GM18870 (cell line): ENCODE results near the gene ASMTL.
A peak's percentile ranks its signal among the peaks of the same experiment; 100 is the strongest.
"Not testable (repeated sequence)": the region's sequence is repeated elsewhere in the genome, so short reads cannot be mapped to it uniquely, and the experiment has no call there.

Source experiments
- ATAC-seq: cut with Tn5 transposase; IDR thresholded peaks from one replicate; pipeline ENCODE4 v1.9.1; 2021; ENCODE audit warnings: moderate library complexity; ENCODE audit not compliant: unreplicated experiment

The ASMTL gene

GRCh38 chrX:1483843-1484637 lies 31.3 kb upstream of the ASMTL start:
- peak; percentile 54 for ATAC-seq

- not testable (repeated sequence) for ATAC-seq
Observed at GRCh38 chrX:1482530-1482928, 29.8 kb upstream of the ASMTL start.

- peak; percentile 28 for ATAC-seq
Observed at GRCh38 chrX:1481636-1482529, 29.2 kb upstream of the ASMTL start.

DNA sequence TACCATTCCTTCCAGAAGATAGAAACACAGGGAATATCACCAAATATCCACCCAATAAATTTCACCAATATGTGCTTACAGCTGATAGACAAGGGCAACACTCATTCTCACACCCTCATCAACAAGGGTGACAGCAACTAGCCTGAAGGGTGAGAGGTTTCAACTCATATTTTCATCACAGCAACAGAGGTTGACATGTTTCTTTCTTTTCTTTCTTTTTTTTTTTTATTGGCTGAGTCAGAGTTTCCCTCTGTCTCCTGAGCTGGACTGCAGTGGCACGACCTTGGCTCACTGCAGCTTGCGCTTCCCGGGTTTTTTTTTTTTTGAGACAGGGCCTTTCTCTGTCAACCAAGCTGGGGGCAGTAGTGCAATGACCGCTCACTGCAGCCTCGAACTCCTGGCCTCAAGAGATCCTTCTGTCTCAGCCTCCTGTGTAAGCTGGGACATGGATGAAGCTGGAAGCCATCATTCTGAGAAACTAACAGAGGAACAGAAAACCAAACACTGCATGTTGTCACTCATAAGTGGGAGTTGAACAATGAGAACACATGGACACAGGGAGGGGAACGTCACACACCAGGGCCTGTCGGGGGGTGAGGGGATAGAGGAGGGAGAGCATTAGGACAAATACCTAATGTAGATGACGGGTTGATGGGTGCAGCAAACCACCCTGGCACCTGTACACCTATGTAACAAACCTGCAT lies 27.5 kb upstream of the ASMTL start:
- no peak for ATAC-seq

GRCh38 chrX:1477801-1478458 lies 25.2 kb upstream of the ASMTL start:
- no peak for ATAC-seq

DNA sequence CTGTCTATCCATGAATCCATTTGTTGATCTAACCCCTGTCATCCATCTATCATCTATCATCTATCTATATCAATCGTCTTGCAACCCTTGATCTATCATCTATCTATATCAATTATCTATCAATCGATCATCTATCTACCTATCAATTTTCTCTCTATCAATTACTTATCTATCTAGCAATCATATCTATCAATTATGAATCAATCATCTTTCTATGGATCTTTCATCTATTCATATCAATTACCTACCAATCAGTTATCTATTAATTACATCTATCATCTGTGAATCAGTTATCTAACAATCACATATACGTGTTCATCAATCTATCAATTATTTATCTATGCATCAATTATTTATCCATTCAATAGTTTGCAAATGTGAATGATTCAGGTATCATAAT lies 24.5 kb upstream of the ASMTL start:
- ATAC-seq: no peak

GRCh38 chrX:1476682-1477081 lies 24.0 kb upstream of the ASMTL start:
- no peak for ATAC-seq

GRCh38 chrX:1475881-1476280 lies 23.2 kb upstream of the ASMTL start:
- ATAC-seq: no peak

- ATAC-seq: no peak
Observed at GRCh38 chrX:1475481-1475880, 22.8 kb upstream of the ASMTL start.

DNA sequence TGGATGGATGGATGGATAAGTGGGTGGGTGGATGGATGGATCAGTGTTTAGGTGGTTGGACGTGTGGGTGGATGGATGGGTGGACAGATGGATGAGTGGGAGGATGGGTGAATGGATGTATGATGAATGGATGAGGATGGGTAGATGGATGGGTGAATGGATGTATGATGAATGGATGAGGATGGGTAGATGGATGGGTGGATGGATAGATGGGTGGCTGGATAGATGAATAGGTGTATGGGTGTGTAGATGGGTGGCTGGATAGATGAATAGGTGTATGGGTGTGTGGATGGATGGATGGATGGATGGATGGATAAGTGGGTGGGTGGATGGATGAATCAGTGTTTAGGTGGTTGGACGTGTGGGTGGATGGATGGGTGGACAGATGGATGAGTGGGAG lies 21.9 kb upstream of the ASMTL start:
- ATAC-seq: not testable (repeated sequence)

DNA sequence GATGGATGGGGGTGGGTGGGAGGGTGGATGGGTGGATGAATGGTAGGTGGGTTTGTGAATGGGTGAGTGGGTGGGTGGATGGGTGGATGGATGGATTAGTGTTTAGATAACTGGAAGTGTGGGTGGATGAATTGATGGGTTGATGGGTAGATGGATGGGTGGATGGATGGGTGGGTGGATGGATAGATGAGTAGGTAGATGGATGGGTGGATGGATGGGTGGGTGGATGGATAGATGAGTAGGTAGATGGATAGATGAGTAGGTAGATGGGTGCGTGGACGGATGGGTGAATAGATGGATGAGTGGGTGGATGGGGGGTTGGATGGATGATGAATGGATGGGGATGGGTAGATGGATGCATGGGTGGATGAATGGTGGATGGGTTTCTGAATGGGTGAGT lies 20.3 kb upstream of the ASMTL start:
- no peak for ATAC-seq

DNA sequence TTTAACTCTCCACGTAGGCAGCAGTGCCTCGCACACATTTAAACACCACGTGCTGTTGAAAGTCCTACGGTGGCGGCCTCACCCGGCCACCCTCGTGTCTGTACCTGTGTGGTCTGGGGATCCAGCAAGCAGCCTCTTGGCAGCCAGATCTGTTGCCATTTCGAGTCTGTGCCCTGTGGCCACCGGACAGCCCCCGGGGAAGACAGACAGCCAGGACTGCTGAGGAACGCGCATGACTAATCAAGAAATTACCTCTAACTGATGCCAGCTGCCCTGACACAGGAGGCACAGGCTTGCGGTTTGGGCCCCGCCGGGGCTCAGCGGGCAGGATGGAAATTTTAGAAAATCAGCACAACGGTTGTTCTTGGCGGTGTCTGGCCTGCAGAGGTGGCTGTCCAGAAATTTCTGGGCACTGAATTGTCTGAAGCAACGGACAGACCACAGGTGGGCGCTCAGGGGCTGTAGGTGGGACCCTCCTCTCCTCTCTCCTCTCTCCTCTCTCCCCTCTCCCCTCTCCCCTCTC lies 15.6 kb upstream of the ASMTL start:
- ATAC-seq: peak; percentile 67

DNA sequence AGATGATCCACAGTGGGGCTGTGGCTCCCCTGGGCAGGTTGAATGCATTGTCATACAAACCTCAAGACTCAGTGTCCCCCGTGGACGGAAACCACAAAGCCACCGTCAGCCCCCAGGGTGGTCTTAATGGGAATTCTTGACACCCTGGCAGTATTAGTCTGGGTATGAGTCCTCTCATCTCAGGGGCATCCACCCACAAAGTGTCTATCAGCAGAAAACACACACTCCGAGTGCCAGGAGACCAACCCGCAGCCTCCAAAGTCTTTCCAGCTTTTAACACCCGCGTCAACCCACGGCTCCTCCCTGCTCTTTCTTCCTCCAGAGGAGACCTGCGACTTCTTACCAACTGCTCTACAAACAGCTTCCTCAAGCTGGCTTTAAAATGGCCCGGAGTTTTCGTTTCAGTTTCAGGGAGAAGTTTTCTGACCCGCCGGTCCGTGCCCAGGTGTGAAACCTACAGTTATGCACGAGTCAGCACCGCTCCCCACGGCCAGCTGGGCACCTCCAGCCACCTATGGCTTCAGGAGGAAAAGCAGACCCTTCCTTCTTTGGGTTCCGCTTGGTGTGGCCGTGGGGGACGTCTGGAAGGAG lies 14.4 kb upstream of the ASMTL start:
- ATAC-seq: peak; percentile 46

DNA sequence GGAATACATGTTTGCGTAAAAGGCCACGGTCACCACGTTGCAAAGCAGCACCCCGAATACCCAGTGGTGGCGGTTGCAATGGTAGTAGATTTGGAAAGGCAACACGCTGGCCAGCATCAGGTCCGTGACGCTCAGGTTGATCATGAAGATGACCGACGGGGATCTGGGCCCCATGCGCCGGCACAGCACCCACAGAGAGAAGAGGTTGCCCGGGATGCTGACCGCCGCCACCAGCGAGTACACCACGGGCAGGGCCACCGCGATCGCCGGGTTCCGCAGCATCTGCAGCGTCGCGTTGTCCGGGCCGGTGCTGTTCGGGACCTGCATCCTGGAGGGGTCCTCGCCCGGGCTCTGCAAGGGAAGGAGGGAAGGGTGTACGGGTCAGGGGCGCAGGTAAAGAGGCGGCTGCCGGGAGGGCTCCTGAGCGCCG lies 13.5 kb upstream of the ASMTL start:
- ATAC-seq: no peak

DNA sequence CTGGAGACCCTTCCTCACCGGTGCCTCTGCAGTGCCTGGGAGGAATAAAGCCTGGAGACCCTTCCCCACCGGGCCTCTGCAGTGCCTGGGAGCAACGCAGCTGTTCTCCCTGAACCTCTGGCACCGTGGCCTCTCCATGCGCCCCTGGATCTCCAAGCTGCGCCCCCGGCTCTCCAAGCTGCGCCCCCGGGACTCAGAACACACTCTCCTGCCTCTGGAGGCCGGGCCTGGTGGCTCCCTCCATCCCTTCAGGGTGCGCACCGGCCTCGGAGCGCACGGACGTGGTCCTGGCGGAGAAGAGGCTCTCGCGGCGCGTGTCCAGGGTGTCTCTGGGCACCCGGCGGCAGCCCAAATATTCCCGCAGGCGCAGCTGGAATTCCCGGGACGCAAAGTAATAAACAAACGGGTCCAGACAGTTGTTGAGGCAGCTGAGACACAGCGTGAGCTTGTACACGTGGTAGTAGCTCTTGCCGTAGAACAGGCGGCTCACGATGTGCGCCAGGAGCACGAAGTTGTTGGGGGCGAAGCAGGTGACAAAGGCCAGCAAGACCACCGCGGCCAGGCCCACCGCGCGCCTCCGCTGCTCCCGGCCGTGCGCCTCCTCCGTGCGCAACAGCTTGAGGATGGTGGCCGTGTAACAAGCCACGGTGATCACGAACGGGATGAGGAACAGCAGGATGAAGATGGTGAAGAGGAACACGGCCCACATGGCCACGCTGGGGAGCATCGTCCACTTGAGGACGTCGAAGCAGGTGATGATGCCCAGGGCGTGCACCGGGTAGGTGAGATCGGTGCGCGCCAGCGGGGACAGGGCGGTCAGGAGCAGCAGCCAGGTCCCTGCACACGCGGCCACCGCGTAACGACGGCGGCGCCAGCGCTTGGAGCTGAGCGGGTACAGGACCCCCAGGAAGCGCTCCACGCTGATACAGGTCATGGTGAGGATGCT lies 12.8 kb upstream of the ASMTL start:
- ATAC-seq: no peak

- no peak for ATAC-seq
Observed at GRCh38 chrX:1464971-1465285, 12.2 kb upstream of the ASMTL start.

- no peak for ATAC-seq
Observed at GRCh38 chrX:1464041-1464970, 11.6 kb upstream of the ASMTL start.

DNA sequence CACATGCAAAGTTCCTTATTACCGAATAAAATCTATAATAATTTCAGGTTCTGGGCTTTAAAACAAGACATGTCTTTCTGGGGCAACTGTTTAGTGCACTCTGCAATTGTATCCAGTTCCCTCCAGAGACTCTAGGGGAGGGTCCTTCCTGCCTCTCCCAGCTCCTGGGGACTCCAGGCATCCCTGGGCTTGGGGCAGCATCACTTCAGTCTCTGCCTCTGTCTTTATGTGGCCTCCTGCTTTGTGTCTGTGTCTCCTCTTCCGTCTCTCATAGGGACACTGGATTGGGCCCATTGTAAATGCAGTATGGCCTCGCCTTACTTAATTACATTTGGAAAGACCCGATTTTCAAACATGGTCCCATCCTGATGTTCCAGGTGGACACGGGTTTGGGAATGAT lies 10.9 kb upstream of the ASMTL start:
- no peak for ATAC-seq
